Occipital lobe (tissue), 2 donors: ENCODE measurements around the gene HOXB4. TPM values are rescaled to one million over a fixed set of nuclear protein-coding genes. Genes with fewer than 3 reads are reported as not detected.

ENCODE experiments used
- DNase-seq: peaks from one replicate; lab custom pipeline; 2025; lab: John Stamatoyannopoulos, UW
- total RNA-seq: library from RNA; depleted of rRNA; stranded (reverse); fragments of >200 nt; gene quantifications from one replicate; pipeline ENCODE4 v1.2.3, GENCODE V29; 2014

HOXB4 gene
- not detected for total RNA-seq

DNA sequence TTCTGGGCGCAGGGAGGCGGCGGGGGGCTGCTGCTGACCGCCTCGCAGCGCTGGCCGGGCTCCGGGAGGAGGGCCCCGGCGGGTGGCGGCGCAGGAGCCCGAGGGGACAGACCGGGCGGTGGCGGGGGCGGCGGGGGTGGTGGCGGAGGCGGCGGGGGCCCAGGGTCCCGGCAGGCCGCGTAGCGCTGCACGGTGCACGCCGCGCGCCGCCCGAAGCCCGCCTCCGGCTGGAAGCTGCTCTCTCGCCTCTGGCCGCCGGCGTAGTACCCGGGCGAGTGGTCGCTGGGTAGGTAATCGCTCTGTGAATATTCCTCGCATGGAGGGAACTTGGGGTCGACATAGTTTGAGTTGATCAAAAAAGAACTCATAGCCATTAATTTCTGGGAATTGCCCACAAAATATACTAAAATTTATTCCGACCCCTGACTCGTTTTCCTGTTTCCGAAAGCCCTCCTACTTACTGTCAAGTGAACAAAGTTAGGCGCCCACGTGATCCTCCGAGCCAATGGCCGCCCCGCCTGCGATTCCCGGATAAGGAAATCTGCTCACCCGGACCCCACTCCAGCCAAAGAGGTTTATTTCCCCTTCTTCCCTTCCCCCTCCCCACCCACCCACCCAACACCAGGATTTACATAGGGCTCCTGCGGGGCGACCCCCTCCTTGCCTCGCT is at the start of gene HOXB4:
TSS of gene HOXB4 (minus strand) at position 405 of the 670 bp plus-strand sequence. CDS start at position 374, 31 bp downstream.
- DNase-seq, result no peak

DNA sequence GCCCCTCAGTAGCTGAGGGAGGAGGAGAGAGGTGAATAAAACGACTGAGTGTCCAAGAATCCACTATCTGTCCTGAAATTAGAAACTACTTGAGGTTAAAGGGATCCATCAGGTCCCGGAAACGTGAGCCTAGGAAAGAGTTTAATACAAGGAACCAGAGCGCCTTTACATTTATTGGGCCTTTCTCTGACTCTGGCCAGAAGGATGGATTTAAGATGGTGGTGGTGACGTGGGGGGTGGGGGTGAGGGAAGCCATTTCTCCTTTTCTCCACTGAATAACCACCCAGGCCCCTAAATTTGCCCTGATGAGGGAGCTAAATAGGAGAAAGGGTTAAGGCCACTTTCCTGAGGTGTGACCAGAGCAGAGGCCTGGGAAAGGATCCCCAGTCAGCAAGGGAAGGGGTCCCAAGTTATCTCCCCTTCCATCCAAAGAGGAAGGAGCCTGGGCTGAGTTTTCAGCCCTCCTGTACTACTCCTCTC is 49.0 kb upstream of the HOXB4 start:
- DNase-seq, result no peak

DNA sequence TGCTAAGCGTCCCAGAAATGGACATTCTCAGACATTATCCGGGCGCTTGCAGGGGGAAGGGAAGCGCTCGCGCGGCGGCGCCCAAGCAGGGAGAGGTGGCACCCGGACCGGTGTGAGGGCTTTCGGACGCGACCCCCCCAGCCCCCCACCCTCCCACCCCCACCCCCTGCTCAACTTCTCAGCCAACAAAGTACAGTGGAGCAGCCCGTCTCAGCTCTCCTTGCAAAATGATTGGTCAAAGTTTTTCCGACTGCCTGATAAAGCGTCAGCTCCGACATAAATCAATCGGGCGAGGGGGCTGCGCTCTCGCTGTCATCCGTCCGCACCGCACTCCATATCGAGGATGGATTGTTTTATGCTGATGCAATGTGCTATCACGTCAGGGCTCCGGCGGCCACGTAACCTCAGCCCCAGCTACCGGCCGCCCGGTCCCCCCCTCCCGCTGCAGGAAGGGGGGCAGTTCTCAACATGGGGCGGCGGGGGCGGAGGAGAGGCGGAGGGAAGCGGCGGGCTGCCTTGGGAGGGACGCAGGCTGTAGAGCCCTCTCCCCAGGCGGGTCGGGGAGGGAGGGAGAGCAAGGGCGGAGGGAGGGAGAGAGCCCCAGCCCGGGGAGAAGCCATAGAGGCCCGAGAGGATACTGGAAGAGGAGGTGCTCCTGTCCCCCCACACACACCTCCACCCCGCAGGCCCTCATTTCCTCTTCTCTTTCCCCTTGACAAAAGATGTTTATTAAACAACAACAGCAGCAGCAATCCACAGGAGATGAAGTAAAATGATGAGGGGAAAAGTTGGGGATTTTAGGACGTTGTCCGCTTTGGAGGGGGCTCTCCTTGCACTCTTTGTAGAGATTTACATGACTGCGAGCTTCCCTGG is 48.3 kb upstream of the HOXB4 start, which contains the start of gene HOXB9:
TSS of gene HOXB9 (minus strand) at position 114 of the 873 bp plus-strand sequence. CDS start at position 25, 89 bp downstream.
- no peak for DNase-seq

DNA sequence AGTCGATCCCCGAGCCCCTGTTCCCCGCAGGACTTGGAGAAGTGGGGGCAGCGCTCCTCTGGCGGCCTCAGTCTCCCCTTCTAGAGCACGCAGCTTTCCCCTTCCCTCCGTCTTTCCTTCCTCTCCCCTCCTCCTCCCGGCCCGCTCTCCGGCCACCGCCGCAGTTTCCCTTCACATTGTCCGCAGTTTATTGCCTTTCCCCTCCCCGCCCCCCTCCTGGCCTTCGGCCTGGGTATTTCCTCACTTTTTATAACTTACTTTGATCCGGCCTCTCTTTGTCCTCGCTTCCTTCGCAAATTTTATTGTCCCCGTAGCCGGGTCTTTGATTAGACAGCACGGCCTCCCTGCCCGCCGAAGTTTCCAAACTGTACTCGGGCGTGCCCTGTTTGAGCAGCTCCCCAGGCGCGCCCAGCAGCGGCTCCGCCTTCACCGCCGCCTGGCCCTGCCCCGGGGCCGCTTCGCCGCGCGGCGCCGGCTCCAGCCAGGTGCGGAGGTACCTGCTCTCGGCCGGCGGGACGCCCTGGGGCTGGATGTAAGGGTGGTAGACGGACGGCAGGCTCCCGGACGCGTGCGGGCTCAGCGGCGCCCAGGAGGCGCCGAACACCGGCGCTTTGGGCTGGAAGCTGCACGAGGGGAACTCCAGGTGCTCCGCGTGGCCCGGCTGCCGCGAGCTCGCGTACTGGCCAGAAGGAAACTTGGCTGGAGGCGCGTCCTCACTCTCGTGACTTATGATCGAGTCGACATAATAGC is 47.5 kb upstream of the HOXB4 start:
- no peak for DNase-seq

DNA sequence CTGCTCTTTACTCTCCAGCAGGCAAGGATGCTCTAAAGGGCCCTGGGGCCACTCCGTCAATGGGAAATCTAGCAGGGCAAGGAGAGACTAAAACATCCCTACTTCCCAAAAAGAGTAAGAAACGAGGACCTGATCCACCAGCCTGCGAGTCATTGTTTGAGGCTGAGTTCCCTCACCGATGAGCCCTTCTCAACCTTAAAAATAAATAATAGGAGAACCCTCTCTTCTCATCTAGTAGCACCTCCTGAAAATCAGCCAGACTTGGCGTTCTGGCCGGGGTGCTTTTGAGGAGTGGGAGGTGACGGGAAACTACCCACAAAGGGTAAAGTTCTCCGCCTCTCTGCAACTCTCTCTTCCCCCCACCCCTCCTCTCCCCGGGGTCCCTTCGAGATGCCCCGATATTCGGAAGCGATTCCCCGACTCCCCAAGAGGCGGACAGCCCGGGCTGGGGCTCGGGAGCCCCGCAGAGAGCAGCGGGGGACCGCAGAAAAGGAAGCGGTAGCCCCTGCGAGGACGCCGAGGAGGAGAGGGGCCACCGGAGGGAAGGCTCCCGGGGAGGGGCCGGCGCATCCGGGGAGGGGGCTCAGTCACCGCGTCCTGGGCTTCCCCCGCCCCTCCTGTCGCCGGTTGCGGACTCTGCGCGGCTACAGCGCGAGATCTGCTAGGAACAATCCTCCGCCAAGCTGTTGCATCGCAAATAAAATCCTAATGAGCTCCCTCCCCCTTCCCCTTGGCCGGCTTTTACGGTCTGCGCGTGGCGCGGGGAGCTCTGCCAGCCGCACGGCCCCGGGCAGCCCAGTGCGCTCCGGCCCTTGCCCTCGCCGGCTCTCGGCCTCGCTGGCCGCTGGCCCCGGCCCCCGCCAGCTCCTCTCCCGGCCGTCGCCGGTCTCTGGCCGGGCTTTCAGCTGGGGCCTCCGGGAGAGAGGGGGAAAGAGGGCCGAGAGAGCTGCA is 46.7 kb upstream of the HOXB4 start:
- no peak for DNase-seq

DNA sequence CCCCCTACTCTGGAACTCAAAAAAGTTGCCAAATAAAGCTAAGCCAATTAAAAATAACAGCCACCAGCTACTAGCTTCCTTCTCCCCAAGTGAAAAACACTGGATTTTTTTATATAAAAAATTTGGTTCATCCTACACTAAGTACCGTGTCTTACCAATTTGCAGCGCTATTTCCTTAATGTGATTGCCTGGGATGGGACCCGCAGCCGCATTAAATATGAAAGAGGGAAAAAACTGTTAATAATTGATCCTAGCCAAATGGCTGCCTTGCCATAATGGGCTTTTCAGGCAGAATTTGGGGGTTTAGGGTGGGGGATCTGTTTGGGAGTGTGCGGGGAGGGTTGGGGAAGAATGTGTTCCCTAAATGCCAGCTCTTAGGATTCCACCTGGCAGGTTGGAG is 46.0 kb upstream of the HOXB4 start:
- DNase-seq, result no peak

DNA sequence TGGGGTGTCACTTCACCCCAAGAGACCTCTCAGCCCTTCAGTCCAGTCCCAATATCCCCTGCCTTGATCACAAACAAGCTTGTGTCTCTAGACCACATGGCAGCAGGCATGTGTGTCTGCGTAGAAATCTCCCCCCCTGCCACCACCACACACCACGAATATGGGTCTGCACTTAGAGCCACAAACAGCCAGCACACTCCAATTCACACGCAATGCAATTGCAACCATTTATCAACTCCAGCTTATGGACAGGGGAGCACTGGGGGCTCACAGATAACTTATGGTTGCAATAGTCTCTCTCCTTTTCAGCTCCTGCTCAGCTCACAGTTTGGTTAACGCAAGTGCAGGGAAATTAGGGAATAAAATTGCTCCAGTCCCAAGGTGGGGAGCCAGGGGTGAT is 45.4 kb upstream of the HOXB4 start:
- DNase-seq, result no peak

DNA sequence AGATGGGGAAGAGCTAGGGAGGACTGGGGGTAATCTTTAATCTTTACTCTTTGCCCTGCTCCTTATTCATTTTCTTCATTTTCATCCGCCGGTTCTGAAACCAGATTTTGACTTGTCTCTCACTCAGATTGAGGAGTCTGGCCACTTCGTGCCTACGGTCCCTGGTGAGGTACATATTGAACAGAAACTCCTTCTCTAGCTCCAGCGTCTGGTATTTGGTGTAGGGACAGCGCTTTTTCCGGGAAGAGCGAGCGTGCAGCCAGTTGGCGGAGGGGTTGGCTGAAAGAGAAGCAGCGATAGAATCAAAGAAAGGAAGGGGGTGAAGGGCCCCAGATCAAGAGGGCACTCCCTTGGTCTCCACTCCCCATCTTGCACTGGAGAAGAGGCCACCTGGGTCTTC is 44.7 kb upstream of the HOXB4 start:
- no peak for DNase-seq

DNA sequence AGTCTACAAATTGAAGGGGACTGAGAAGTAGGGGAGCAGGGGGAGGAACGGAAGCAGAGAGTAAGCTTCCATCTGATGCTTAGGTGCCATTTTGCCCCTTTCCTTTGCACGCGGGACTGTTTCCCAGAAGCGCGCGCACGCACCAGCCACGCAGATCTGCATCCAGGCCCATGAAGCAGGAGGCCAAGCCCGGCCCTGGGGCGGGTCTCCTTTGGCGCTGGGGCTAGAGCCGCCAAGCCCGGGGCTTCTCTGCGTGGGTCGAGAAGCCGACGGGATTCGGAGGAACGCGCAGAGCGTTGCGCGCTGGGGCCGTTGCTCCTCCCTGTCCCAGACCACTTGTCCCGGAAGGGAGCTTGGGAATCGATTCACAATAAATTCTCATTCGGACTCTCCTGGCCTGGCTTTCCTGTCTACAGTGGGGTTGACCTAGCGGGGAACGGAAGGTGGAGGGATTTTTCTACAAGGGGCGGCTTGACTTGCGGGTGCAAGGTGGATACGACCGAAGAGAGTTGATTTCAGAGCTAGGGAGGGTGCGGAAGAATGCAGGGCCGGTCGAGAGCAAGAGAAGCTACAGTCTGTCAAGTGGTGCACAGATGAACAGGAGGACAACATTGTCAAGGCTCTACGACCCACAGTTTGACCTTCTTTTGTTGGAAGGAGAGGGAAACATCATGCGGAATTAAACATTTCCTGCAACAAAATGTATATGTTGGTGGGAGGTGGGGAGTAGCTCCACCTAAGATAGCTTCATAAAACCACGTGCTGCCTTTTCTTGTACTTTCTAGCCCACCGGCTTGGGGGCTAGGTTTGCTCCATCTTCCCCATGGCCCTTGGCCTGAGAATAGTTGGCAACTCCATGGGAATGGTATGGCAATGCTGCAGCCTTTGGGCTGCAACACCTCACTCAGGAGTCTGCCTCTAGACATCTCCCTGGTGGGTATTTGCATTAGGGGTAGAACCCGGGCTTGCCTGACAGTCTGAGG is 43.6 kb upstream of the HOXB4 start:
- no peak for DNase-seq

DNA sequence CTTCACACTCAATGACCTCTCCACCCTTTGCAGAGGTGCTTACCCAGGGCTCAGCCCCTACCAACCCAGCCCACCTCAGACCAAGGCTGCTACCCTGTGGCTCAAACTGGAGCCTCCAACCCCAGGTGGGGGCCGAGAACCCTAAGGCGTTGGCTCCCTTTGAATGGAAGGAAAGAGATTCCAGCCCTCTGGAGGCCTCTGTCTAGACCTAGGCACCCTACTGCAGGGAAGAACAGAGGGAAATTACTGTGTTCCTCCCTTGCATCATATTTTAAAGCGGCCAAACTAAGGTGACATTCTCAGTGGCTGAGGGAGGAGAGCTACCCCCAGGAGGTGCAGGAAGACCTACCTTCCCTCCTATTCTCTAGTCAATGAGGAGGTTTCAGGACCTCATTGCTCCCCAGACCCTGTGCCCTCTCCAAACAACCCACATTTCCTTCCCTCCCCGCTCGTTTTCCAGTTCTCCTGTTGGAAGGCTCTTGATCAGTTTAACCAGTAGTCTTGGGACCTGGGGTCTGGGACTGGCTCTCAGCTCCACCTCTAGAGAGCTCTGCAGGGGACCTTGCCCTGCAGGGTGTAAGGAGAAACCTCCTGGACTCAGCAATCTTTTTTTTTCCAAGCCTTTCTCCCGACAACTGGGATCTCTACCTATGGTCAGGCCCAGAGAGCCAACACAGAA is 42.5 kb upstream of the HOXB4 start:
- DNase-seq, result no peak

DNA sequence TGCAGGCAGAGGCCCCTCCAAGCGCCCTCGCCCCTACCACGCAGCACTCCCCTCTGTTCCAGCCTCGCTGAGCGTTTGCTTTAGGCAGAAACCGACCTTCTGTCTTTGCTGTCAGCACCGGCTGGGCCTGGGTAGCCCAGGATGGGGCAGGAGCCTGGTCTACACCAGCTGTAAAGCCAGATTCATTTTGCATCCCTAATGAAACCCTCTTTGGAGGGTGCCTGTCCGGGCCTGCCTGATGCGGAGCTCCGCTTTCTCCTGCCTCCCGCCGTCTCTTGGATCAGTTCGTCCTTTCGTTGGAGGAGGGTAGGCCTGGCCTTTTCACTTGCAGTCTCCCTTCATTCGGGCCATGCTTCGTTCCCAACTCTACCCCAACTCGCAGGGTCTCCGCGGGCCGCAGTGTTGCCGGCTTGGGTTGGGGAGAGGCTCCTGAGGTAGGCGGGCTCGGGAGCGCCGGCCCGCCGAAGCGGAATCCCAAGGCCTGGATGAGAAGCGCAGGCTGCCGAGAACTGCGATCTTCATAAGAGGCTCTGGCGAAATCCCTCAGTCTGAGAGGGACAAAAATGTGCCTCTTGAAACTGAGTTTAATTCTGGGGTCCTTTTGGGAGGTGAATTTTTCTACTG is 41.8 kb upstream of the HOXB4 start:
- DNase-seq, result no peak

DNA sequence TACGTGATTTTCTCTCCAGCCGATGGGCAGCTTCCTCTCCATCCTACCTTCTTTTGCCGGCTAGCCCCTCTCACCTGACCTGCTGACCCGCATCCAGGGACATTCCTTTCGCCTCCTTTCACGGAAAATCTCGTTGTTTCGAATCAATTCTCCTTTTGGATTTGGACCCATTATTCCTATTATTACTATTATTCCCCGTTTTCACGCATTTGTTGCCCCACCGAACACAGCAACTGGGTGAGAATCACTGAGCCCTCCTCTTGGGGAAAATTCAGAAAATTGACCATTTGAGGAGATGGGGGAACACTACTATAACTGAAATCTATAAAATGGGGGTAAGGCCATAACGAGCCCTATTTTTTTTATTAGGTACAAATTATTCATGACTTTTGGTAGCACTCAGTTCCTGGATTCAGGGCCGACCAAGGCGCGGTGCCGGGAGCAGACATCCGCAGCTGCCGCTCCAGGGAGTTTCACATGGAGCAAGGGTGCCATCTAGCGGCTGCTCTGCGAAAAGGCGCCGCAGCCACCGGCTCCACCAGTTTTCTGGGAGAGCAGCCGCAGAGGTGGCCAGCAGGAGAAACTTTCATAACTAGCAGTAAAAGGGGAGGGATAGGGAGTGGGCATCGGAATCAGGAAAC is 40.2 kb upstream of the HOXB4 start:
- peak; percentile 60 for DNase-seq

DNA sequence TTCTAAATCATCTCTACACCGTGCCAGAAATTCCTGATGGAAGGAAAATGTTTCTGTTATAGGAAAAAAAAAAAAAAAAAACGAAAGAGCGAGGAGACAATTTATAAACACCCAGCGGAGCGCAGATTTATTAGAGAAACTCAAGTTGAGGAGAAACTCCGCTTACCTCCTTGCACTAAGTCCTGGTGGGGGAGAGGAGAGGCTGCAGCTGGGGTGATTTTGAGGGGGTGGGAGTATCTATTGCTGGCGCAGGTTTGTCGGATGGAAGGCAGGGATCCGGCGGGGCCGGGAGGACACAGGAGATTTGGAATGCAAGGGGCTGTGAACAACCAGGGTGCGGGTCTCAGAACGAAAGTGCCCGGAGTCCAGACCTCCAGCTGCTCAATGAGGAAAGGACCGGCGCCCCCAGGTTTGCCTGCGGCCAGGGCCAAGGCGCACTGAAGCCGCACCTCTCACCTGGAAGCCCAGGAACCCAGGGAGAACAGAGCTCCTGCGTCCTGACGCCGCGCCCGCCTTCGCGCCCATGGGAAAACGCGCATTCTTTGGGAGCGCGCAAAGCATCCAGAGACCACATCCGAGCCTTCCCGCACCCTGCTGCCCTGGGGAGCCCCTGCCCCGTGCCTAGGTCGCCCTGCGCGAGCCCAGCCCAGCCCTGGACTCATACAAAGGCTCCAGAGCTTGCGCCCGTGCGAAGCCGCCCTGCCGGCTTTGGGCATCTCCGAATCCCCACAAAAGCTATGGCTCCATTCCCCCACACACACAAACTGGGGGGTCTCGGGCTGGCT is 39.5 kb upstream of the HOXB4 start:
- no peak for DNase-seq

DNA sequence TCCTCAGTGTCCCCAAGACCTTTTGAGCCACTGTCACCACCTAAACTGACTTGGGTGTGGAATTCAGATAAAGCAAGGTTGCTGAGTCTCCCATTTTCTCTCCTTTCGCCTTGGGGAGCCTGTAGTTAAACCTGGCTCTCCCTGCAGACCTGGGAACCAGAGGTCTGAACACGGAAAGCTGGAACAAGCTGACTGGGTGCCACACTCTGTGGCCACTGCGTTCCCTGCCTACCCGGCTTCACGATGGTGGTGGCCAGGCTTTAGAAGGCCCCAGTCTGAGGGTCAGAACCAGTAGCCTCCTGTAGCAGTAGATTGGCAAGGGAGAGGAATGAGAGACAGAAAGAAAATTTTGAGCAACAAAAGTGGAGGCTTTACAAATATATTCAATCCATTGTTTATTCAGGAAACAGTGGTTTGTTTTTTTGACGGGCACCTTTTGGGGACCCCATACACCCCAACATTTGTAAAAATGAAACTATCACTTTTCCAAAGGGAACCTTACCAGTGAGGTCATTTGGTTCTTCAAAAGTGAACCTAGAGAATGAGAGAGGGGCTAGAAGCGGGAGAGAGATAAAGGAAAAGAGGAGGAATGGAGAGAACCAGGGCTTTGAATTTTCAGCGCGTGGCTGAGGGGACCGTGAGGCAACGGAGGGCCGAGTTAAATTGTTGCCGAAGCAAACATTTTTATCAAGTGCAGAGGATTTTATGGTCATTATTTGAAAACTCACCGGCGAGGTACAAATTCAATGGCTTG is 38.7 kb upstream of the HOXB4 start:
- DNase-seq, result no peak

DNA sequence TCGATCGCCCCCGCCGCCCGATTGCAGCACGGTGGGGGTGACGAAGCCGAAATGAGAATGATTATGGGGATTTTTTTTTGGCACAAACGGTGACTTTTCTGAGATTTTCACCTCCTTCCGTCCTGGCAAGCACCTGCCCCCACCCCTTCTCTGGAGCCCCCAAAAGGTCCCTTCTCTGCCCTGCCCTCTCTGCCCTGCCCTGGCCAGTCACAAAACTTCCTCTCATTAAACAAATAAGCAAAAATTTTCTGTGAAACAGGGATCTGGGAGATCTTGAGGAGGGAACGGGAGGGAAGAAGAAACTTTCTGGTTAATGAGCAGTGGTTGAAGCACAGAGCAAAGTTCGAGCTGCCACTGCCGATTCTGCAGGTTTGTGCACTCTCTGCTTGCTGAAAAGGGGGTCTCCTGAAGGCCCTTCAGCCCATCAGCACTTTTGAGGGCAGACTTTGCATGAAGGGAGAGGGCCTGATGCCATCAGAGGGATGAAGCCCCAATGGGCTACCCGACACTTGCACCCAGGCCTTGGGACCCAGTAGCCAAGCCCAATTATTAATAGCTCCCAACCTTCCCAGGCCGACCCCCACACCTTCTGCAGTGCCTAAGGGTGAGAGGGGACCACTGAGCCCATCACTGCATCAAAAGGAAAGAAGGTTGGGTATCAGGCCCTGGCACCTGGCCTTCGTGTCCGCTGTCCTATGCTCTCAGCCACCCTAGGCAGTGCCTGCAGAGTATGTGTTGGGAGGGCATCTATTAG is 38.0 kb upstream of the HOXB4 start:
- DNase-seq, result no peak
